GM18868 (cell line): ENCODE measurements around the gene PI4KA.
"Not testable (repeated sequence)": the region's sequence is repeated elsewhere in the genome, so short reads cannot be mapped to it uniquely, and the experiment has no call there.

Source experiments
- ATAC-seq: cut with Tn5 transposase; IDR thresholded peaks from one replicate; pipeline ENCODE4 v1.9.1; 2021; ENCODE audit warnings: mild to moderate bottlenecking, moderate library complexity; ENCODE audit not compliant: unreplicated experiment

Gene PI4KA

DNA sequence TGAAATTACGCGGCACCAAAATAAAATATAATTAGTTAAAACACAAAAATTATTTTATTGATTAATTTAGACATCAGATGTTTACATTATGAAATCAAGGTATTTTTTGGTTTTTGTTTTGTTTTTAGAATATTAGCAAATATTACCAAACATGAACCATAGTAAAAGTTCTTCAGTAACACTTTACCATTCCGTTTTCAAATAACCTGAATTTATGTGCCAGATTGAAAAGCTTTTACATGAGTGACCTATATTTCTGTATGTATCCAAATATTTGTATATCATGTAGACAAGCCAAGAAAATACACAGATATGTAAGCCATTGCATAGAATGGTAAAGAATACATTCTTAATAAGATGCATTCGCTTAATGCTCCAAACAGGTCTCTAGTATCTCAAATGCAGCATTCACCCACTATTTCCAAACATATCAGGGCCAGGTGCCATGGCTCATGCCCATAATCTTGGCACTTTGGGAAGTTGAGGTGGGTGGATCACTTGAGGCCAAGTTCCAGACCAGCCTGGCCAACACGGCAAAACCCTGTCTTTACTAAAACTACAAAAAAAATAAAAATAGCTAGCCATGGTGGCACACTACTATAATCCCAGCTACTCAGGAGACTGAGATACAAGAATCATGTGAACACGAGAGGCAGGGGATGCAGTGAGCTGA is 187.1 kb downstream of the PI4KA start:
- no peak for ATAC-seq

DNA sequence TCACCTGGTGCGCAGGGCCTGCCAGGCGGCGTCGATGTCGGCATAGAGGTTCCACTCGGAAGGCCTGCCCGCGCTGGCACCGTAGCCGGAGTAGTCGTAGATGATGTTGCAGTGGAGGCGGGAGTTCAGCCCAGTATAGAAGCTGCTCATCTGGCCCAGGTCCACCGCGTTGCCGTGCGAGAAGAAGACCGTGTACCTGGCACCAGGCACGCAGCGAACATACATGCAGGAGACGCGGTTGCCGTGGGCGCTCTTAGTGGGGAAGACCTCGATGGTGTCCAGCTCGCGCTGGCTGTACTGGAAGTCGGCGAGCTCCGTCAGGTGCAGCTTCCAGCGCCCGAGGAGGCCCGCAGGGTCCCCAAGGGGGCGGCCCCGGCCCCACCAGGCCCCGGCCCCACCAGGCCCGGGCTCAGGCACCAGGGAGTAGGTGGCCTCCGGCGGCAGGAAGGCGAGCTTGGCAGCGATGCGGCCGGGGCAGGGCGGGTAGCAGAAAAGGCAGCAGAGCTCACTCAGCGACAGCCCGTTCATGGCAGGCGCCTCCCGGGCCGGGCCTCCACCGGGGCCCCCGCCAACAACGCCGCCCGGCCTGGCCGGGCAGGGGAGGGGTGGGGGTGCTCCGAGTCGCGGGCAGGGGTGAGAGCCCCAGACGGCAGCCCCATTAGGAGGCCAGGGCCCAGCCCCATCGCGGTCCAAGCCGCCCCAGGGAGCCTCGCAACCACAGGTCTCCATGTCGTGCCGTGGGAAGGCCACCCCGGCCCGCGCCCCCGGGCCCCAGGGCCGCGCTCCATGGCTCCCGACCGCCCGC is 188.0 kb downstream of the PI4KA start:
- not testable (repeated sequence) for ATAC-seq

DNA sequence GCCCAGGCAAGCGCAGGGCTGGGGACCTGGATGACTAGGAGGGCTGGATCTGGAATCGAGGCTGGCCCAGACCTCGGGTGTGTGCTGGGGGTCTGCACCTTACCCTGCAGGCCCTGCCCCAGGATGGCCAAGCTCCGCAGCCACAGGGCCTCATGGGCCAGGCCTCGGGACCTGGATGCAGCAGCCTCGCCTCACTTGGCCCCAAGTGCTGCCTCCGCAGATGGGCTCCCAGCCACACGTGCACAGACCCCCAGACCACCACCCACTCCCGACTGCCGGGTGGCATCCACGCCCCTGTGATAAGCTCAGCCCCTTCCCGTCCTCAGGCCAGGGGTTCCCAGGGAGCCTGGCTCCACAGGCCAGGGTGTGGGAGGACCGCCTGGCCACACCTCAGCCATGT is 188.7 kb downstream of the PI4KA start:
- ATAC-seq = not testable (repeated sequence)

DNA sequence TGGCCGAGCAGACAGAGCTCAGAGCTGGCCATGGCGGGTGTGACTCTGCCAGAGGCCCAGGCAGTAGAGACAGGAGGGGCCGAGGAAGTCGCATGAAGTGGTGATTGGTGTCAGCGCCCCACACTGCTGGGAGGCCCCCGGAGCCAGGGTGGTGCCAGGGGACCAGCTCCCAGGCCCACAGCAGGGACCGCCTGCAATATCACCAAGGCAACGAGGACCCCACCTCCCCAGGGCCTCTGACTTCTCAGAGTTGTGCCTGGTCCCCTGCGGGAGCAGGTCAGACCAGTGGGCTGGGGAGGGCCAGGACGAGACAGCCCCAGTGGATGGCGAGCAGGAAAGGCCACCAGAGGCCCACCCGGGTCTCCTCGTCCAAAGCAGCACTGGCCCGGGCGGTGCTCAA is 189.1 kb downstream of the PI4KA start:
- ATAC-seq = not testable (repeated sequence)

DNA sequence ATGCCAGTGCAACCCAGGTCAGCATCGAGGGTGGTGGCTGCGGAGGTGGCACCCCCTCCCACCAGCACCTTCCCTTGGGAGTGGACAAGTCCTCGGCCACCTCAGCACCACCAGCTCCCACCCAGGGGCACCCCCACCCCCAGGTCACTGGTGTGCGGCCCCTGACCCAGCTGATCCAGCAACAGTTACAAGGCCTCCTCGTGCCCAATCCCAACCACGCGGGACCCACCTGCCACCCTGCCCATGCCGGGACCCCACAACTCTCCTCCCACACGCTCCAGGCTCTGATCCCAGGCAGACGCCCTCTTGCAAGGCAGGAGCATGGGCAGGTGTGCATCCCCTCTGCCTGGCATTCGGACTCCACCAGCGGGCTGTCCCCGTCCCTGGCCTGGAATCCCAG is 189.8 kb downstream of the PI4KA start:
- ATAC-seq = not testable (repeated sequence)

DNA sequence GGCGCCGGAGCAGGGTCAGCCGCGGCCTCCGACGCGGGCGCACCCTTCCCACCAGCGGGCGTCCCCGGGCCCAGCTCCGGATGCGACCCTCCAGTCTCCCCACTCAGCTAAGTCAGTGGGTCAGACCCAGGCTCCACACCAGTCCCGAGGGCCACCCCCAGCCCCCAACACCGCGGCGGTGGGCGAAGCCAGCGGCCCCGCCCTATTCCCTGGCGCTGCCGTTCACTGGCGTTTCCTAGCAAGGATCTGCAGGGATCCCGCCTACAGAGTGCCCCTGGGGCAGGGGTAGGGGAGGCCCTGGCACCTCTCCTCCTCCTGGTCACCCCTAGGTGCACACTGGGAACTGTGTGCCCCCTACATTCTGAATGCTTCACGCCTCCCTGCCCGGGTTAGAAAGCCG is 190.4 kb downstream of the PI4KA start:
- ATAC-seq = not testable (repeated sequence)

DNA sequence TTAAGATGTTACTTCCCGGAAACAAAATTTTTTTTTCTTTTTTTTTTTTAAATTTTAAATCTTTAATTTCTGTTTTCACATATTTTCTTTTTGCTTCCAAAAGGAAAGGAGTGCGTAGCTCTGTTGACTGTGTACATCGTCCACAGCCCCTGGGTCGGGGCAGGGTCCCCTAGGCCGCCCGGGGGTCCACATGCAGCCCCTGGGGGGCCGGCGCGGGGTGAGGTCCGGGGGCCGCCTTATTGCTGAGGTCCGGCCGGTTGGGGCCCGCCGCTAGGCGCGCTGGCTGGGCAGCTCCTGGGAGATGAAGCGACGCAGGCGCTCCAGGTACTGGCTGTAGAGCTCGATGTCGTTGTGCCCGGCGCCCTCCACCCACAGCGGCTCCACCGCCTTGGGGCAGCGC is 191.1 kb downstream of the PI4KA start:
- ATAC-seq = not testable (repeated sequence)

DNA sequence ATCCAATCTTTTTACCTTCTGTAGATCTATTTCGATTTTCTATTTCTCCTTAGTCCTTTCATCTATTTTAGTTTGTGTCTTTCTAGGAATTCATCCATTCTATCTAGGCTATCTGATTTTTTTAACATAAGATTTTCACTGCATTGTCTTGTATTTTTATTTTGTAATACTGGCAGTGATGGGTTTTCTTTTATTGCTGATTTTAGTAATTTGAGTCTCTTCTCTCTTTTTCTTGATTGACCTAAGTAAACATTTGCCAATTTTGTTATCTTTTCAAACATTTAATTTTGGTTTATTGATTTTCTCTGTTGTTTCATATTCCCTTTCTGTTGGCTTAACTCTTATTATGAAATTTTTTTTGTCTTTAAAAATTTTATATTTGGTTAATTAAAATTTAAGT is 192.1 kb downstream of the PI4KA start:
- no peak for ATAC-seq

DNA sequence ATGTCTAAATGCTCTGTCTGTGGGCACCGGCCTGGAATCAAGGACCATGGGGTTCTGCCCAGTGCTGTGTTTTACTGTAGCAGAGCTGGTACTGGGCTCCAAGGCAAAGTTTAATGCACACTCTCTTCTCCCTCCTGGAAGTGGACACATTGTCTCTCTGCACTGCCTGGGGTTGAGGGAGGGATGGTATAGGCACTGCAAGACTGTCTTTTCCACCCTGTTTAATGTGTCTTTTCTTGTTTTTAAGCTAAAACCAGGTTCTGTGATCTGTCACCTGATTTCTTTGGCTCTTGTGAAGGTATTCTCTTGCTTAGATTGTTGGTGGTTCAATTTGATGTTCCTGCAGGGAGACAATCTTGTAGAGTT is 194.0 kb downstream of the PI4KA start:
- ATAC-seq = no peak

DNA sequence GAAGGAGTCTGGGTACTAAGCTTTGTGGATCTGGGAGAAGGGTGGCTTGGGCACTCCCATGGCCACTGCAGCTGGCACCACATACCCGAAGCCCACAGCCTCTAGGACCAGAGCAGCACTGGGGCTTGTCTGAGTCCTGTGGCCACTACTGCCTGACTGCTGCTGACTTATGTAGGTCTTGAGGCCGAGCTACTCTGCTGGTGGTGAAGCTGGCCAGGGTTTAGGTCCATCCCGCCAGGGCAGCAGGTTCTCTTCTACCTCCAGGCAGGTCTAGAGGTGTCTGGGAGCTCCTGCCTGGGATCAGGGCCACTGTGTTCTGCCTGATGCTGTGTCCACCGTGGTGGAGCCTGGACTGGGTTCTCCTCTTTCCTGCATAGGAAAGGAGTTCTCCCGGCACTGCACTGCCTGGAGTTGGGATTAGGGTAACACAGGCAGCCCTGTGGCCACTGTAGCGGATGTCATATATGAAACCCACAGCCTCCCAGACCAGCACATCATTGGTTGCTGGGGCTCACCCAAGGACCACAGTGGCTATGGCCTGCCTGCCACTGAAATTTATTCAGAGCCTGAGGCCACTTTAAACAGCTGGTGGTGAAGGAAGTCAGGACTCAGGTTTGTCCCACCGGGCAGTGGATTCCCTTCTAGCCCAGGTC is 194.5 kb downstream of the PI4KA start:
- ATAC-seq = no peak

DNA sequence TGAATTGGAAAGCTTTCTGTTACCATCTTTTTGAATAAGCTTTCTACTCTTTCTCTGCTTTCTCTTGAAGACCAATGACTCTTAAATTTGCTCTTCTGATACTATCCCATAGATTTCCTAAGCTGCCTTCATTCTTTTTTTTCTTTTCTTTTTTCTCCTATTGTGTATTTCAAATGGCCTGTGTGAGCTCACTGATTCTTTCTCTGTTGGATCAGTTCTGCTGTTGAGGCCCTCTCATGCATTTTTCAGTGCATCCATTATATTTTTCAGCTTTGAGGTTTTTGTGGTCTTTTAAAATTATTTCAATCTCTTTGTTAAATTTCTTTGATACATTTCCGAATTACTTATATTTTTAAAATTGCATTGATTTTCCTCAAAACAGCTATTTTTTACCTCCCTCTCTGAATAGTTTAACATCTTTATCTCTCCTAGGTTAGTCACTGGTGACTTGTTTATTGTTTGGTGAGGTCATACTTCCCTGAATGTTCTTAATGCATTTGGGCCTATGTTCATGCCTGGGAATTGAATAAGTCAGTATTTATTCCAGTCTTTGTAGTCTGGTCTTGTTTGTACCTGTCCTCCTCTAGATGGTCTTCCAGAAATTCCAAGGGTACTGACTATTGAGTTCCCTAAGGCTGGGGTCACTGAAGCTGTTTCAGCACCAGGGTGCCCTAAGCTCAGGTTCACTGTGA is 195.3 kb downstream of the PI4KA start:
- no peak for ATAC-seq

DNA sequence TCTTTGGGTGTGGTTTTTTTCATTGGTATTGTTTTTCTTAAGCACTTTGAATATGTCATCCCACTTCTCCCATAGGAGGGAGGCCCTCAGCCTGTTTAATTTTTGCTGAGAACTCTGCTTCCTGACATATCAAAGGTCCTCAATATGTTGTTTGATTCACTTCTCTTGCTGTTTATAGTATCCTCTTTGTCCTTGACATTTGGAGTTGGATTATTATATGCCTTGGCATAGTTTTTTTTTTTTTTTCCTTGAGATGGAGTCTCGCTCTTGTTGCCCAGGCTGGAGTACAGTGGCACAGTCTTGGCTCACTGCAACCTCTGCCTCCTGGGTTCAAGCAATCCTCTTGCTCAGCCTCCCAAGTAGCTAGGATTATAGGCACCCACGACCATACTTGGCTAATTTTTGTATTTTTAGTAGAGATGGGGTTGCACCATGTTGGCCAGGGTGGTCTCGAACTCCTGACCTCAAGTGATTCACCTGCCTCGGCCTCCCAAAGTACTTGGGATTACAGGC is 196.0 kb downstream of the PI4KA start:
- not testable (repeated sequence) for ATAC-seq

DNA sequence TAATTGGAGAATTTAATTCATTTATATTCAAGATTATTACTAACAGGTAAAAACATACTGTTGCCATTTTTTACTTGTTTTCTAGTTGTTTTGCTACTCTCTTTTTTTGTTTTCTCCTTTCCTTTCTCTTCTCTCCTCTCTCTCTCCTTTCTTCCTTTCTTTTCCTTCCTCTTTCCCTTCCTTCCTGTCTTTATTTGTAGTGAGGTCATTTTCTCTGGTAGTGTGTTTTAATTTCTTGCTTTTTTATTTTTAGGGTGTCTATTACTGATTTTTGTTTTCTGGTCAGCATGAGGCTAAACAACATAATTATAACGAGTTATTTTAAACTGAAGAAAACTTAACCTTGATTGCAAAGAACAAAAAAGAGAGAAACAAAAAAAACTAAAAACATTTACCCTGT is 197.1 kb downstream of the PI4KA start:
- ATAC-seq = no peak

DNA sequence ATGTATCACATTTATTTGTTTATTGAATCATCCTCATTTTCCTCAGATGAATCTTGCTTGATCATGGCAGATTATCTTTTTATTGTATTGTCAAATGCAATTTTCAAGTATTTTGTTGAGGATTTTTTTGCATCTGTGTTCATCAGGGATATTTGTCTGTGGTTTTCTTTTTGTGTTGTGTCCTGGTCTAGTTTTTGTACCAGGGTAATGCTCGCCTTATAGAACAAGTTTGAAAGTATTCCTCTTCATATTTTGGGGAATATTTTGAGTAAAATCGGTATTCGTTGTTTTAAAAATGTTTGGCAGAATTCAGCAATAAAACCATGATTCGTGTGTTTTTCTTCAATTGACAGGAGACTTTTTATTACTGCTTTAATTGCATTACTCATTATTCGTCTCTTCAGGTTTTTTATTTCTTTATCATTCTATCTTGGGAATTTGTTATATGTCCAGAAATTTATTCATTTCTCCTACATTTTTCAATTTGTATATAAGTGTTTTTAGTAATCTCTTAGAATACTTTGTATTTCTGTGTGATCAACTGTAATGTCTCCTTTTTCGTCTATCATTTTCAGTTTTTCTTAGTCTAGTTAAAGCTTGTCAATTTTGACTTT is 198.1 kb downstream of the PI4KA start:
- no peak for ATAC-seq

DNA sequence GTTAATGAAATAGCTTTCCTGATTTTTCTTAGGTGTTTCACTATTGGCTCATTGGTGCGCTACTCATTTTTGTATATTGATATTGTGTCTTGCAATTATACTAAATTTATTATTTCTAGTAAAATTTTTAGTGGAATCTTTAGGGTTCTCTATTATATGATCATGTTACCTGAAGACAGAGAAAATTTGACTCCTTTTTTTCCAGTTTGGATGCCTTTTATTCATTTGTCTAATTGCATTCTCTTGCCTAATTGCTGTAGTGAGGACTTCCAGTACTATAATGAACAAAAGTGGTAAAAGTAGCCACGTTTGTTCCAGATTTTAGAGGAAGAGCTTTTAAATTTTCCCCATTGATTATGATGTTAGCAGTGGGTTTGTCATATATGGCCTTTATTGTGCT is 198.7 kb downstream of the PI4KA start:
- ATAC-seq = no peak

DNA sequence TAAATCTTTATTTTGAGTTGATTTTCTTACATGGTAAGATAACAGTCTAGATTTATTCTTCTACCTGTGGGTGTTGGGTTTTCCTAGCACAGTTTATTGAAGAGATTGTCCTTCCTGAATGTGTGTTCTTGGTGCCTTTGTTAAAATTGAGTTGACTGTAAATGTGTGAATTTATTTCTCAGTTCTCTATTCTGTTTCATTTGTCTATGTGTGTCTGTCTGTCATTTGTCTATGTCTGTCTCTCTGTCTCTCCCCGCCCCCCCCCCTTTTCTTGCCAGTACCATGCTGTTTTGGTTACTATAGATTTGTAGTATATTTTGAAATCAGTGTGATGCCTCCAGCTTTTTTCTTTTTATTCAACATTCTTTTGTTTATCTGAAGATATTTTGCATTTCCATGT is 199.4 kb downstream of the PI4KA start:
- no peak for ATAC-seq

DNA sequence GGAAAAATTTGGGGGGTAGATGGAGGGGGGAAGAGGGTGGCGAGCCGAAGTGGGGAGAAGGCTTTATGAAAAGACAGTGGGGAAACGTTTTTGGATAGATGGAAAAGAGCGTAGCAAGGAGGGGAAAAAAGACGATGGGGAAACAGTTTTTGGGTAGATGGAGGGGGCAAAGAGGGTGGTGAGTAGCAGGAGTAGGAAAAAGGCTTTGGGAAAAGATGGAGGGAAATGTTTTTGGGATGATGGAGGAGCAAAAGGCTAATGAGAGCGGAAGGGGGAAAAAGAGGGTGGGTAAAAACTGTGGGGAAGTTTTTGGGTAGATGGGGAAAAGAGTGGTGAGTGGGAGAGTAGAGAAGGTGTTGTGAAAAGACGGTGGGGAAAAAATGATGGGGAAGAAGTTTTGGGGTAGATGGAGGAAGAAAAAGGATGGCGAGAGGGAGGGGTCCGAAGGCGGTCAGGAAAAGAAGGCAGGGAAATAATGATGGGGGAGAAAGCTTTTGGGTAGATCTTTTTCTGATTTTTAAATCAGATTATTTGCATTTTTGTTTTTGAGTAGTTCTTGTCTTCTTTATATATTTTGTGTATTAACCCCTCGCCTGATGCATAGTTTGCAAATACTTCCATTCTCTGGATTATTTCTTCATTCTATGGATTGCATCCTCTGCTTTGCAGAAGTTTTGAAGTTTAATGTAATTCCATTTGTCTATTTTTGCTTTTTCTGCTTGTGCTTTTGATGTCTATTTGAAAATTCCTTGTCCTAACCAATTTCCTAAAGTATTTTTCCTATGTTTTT is 200.0 kb downstream of the PI4KA start:
- ATAC-seq = no peak

DNA sequence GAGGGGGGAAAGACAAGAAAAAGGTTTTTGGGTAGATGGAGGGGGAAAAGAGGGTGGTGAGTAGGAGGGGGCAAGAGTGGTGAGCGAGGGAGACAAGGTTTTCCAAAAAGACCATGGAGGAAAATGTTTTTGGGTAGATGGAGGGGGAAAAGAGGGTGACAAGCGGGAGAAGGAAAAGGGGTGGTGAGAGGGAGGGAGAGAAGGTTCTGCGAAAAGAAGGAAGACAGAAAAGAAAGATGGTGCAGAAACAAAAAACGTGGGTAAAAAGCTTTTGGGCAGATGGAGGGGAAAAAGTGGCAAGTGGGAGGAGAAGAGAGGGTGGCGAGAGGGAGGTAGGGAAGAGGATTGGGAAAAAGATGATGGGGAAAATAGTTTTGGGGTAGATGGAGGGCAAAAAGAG is 200.6 kb downstream of the PI4KA start:
- ATAC-seq = no peak
